GM18499 (cell line): ENCODE measurements around the gene MACROH2A1.

ENCODE experiments used
- ATAC-seq: cut with Tn5 transposase; IDR thresholded peaks from one replicate; pipeline ENCODE4 v1.9.1; 2021; ENCODE audit warnings: moderate number of reproducible peaks; ENCODE audit not compliant: insufficient read depth, unreplicated experiment

Gene MACROH2A1

GRCh38 chr5:135398160-135398854 lies 724 bp downstream of the MACROH2A1 start:
- no peak for ATAC-seq

GRCh38 chr5:135397084-135397483 lies 1.9 kb downstream of the MACROH2A1 start:
- no peak for ATAC-seq

- ATAC-seq, result no peak
Observed at GRCh38 chr5:135396459-135397055, 2.5 kb downstream of the MACROH2A1 start.

- no peak for ATAC-seq
Observed at GRCh38 chr5:135395866-135396265, 3.2 kb downstream of the MACROH2A1 start.

GRCh38 chr5:135395451-135395850 lies 3.6 kb downstream of the MACROH2A1 start:
- no peak for ATAC-seq

- no peak for ATAC-seq
Observed at GRCh38 chr5:135394095-135394494, 4.9 kb downstream of the MACROH2A1 start.

GRCh38 chr5:135393691-135394090 lies 5.3 kb downstream of the MACROH2A1 start:
- ATAC-seq, result no peak

GRCh38 chr5:135393229-135393628 lies 5.8 kb downstream of the MACROH2A1 start:
- no peak for ATAC-seq

- no peak for ATAC-seq
Observed at GRCh38 chr5:135392256-135392655, 6.8 kb downstream of the MACROH2A1 start.

- no peak for ATAC-seq
Observed at GRCh38 chr5:135391869-135392255, 7.2 kb downstream of the MACROH2A1 start.

GRCh38 chr5:135391116-135391868 lies 7.7 kb downstream of the MACROH2A1 start:
- no peak for ATAC-seq

- ATAC-seq, result no peak
Observed at GRCh38 chr5:135388860-135389435, 10.1 kb downstream of the MACROH2A1 start.

GRCh38 chr5:135387629-135387960 lies 11.4 kb downstream of the MACROH2A1 start:
- no peak for ATAC-seq

GRCh38 chr5:135386886-135387628 lies 12.0 kb downstream of the MACROH2A1 start:
- no peak for ATAC-seq

- no peak for ATAC-seq
Observed at GRCh38 chr5:135386096-135386495, 12.9 kb downstream of the MACROH2A1 start.

- ATAC-seq, result no peak
Observed at GRCh38 chr5:135385576-135385975, 13.5 kb downstream of the MACROH2A1 start.

- no peak for ATAC-seq
Observed at GRCh38 chr5:135384898-135385297, 14.1 kb downstream of the MACROH2A1 start.

- no peak for ATAC-seq
Observed at GRCh38 chr5:135383803-135384495, 15.1 kb downstream of the MACROH2A1 start.

GRCh38 chr5:135382981-135383380 lies 16.1 kb downstream of the MACROH2A1 start:
- no peak for ATAC-seq
